PC-3 (cell line): ENCODE data around the gene SGPL1. TPM values are rescaled to one million over a fixed set of nuclear protein-coding genes. Genes with fewer than 3 reads are reported as not detected.

Source experiments
- ATAC-seq: fragments of 200-7000 bp; cut with Tn5 transposase; 2 replicates; pipeline ENCODE4 v1.9.1; 2020; ENCODE audit warnings: mild to moderate bottlenecking, moderate library complexity
- BruUV-seq: library from RNA; stranded (reverse); fragments of 400-500 nt; replicated peaks from 2 replicates; lab custom pipeline; 2021; lab: Mats Ljungman, UMichigan
- CTCF ChIA-PET: fragments of 300-600 bp; sonication (Branson Sonifier 250); formaldehyde crosslinking; loops from one replicate; lab custom pipeline; 2022; ENCODE audit warnings: antibody characterized with exemption; lab: Charles Lee
- POLR2A ChIA-PET: fragments of 300-600 bp; sonication (Branson Sonifier 250); formaldehyde crosslinking; loops from one replicate; lab custom pipeline; 2022; ENCODE audit warnings: antibody characterized with exemption; ENCODE audit not compliant: unreplicated experiment; lab: Charles Lee
- DNase-seq: peaks from one replicate; pipeline ENCODE4 v3.0.0-alpha.2; 2015
- H2AFZ ChIP-seq: fragments of 300-600 bp; sonication (generic); 2 replicates; pipeline ENCODE4 v1.6.0; 2016; ENCODE audit warnings: antibody characterized with exemption, low read length
- H3F3A ChIP-seq: fragments of 300-600 bp; sonication (generic); one replicate; pipeline ENCODE4 v1.6.0; 2017; ENCODE audit warnings: antibody characterized with exemption, low read length, control low read depth, mild to moderate bottlenecking; ENCODE audit not compliant: unreplicated experiment
- H3K27ac ChIP-seq: fragments of 300-600 bp; sonication (generic); 2 replicates; pipeline ENCODE4 v1.5.1; 2016; ENCODE audit warnings: mild to moderate bottlenecking, low read length
- H3K27me3 ChIP-seq: fragments of 300-600 bp; sonication (generic); 2 replicates; pipeline ENCODE4 v1.6.1; 2016; ENCODE audit warnings: low read length, mixed read lengths
- H3K36me3 ChIP-seq: fragments of 300-600 bp; sonication (generic); 2 replicates; pipeline ENCODE4 v1.6.1; 2016; ENCODE audit warnings: low read depth, mixed run types, low read length, mixed read lengths
- H3K4me1 ChIP-seq: fragments of 300-600 bp; sonication (generic); 2 replicates; pipeline ENCODE4 v1.5.1; 2016; ENCODE audit warnings: low read length; ENCODE audit not compliant: insufficient read depth
- H3K4me2 ChIP-seq: fragments of 300-600 bp; sonication (generic); 2 replicates; pipeline ENCODE4 v1.6.0; 2016; ENCODE audit warnings: low read length
- H3K4me3 ChIP-seq: fragments of 300-600 bp; sonication (generic); 2 replicates; pipeline ENCODE4 v1.5.1; 2016; ENCODE audit warnings: mild to moderate bottlenecking, low read length, mixed read lengths
- H3K79me2 ChIP-seq: fragments of 300-600 bp; sonication (generic); 2 replicates; pipeline ENCODE4 v1.6.1; 2017; ENCODE audit warnings: low read length, mixed read lengths
- H3K9ac ChIP-seq: fragments of 300-600 bp; sonication (generic); 2 replicates; pipeline ENCODE4 v1.6.0; 2016; ENCODE audit warnings: mild to moderate bottlenecking, low read length
- H3K9me2 ChIP-seq: fragments of 300-600 bp; sonication (generic); replicated peaks from 2 replicates; pipeline ENCODE4 v1.6.1; 2016; ENCODE audit warnings: mixed run types, low read length, mixed read lengths
- H3K9me3 ChIP-seq: fragments of 300-600 bp; sonication (generic); 2 replicates; pipeline ENCODE4 v1.6.1; 2016; ENCODE audit warnings: low read length, mixed read lengths
- H4K20me1 ChIP-seq: fragments of 300-600 bp; sonication (generic); 2 replicates; pipeline ENCODE4 v1.6.1; 2016; ENCODE audit warnings: low read length, mixed read lengths
- EZH2 ChIP-seq: fragments of 300-600 bp; sonication (generic); IDR thresholded peaks from one replicate; pipeline ENCODE4 v1.6.1; 2017; ENCODE audit warnings: antibody characterized with exemption, mild to moderate bottlenecking, low read length; ENCODE audit not compliant: unreplicated experiment
- EZH2phosphoT487 ChIP-seq: fragments of 300-600 bp; sonication (generic); IDR thresholded peaks from 2 replicates; pipeline ENCODE4 v1.6.1; 2018; ENCODE audit warnings: mild to moderate bottlenecking, antibody characterized with exemption, low read length, borderline replicate concordance
- intact Hi-C: fragments of 100-400 bp; cut with micrococcal nuclease; formaldehyde crosslinking; loops from 2 replicates; pipeline ENCODE4 v1.9.0; 2023
- total RNA-seq: library from RNA; depleted of rRNA; stranded (reverse); fragments of >200 nt; gene quantifications from 2 replicates; pipeline ENCODE4 v1.2.3, GENCODE V29; 2014
- TF ChIP-seq, protein P1 (sequence below): fragments of 300-600 bp; sonication (generic); conservative IDR thresholded peaks from 2 replicates; pipeline ENCODE4 v1.5.1; 2017; ENCODE audit warnings: antibody characterized with exemption, low read depth, mild to moderate bottlenecking, low read length

SGPL1 gene
- total RNA-seq, 1 experiment from 2014 or later = 77.6 TPM

DNA sequence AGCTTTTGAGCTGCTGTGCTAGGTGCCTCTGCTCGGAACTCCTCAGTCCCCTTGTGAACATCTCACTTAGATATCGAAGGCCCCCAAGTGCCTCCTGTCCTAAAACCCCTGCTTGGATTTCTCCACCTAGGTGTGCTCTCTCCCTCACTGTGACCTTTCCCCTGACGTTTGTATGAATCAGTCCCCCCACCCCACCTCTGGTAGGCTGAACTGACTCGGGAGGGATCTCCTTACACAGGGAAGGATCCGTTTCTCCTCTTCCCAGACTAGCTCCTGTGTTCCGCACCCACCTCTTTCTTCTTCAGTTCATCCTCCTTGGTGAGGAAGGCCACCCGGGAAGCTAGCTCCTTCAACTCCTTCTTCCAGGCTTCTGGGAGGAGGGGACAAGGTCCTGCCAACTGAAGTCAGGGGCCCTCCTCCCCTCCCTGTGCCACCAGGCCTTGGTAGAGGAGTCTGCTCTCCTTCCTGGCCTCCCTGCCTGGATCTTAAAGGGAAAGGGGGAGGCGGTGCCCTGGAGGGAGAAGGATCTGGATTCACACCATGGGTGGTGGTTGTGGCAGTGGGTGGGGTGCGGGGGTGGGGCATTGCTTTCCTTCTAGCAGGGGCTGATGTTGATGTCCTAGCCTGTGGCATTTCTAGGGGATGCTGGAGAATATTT lies 37.4 kb upstream of the SGPL1 start:
- H2AFZ ChIP-seq = peak overlapping the region; percentile 72
- peak; percentile 39 for ATAC-seq
- POLR2A ChIA-PET = no interaction called here

DNA sequence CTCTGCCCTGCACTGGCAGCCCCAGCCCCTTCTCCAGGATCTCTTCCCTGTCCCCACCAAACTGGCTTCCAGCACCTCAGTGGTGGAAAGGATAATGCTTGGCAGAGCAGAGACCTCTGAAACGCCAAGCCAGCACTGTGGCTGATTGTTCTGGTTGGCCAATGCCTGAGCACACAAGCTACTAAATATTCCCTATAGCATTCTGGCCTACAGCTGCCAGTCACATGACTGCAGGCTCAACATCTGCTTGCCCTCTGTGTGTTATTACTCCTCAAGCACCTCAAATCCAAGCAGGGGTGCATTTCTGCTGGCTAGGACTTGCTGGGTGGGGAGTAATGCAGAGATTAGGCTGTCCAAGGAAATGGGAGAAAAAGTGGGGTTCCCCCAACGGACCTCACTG lies 36.7 kb upstream of the SGPL1 start:
- no peak; the same call in 1 of the 2 replicates for ATAC-seq
- Histone ChIP-seq H3K4me2 (no peak overlapping the region), H3K4me1 (peaks cover 12% of the 10 kb centered on the region), H3K27me3 (0 out of 2 replicates have a peak, but pooled peaks cover 3% of the 10 kb centered on the region), H3K9me2 (no peaks in the 10 kb centered on the region), H3K27ac (no peak overlapping the region), H3F3A (no peaks in the 10 kb centered on the region), H3K9ac (no peak overlapping the region), H3K9me3 (no peaks in the 10 kb centered on the region), H3K36me3 (no peaks in the 10 kb centered on the region), H3K79me2 (no peaks in the 10 kb centered on the region), H4K20me1 (no peaks in the 10 kb centered on the region), H3K4me3 (no peak overlapping the region), H2AFZ (no peak overlapping the region)
- no TSS peak for BruUV-seq
- TF ChIP-seq, protein P1, sequence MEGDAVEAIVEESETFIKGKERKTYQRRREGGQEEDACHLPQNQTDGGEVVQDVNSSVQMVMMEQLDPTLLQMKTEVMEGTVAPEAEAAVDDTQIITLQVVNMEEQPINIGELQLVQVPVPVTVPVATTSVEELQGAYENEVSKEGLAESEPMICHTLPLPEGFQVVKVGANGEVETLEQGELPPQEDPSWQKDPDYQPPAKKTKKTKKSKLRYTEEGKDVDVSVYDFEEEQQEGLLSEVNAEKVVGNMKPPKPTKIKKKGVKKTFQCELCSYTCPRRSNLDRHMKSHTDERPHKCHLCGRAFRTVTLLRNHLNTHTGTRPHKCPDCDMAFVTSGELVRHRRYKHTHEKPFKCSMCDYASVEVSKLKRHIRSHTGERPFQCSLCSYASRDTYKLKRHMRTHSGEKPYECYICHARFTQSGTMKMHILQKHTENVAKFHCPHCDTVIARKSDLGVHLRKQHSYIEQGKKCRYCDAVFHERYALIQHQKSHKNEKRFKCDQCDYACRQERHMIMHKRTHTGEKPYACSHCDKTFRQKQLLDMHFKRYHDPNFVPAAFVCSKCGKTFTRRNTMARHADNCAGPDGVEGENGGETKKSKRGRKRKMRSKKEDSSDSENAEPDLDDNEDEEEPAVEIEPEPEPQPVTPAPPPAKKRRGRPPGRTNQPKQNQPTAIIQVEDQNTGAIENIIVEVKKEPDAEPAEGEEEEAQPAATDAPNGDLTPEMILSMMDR = no peak
- TF ChIP-seq EZH2 = no peak
- TF ChIP-seq EZH2phosphoT487 = no peak
- intact Hi-C loops = no loop called here
- POLR2A ChIA-PET = no interaction called here
- no peak for DNase-seq
- CTCF ChIA-PET = no interaction called here

More for the DNA sequence above, 37.4 kb upstream of the SGPL1 start:
- Histone ChIP-seq H3K27me3 (0 out of 2 replicates have a peak, but pooled peaks cover 3% of the 10 kb centered on the region), H3K4me1 (peaks cover 12% of the 10 kb centered on the region), H3K9me3 (no peaks in the 10 kb centered on the region), H3F3A (no peaks in the 10 kb centered on the region), H3K4me2 (peak overlapping the region; percentile 62), H3K27ac (peak overlapping the region; percentile 31; the same call in 1 of the 2 replicates), H3K4me3 (no peak overlapping the region), H3K9ac (no peak overlapping the region), H3K79me2 (no peaks in the 10 kb centered on the region), H3K9me2 (no peaks in the 10 kb centered on the region), H4K20me1 (no peaks in the 10 kb centered on the region), H3K36me3 (no peaks in the 10 kb centered on the region)
- DNase-seq = peak; percentile 60
- CTCF ChIA-PET = no interaction called here
- no TSS peak for BruUV-seq
- intact Hi-C loops = no loop called here
- TF ChIP-seq, protein P1 = no peak
- TF ChIP-seq EZH2 (no peak), EZH2phosphoT487 (no peak)
